Right lobe of liver (tissue), 6 donors: ENCODE measurements around the gene TNFAIP8L3. TPM values are rescaled to one million over a fixed set of nuclear protein-coding genes. Genes with fewer than 3 reads are reported as not detected.
A peak's percentile ranks its signal among the peaks of the same experiment; 100 is the strongest.
"Not testable (repeated sequence)": the region's sequence is repeated elsewhere in the genome, so short reads cannot be mapped to it uniquely, and the experiment has no call there.

ENCODE experiments used
- ATAC-seq, 4 donors: fragments of 200-7000 bp; cut with Tn5 transposase; one replicate each; pipeline ENCODE4 v1.9.1; 2020; ENCODE audit warnings: mild to moderate bottlenecking in 4 of 4, moderate library complexity in 4 of 4
- DNase-seq, 3 donors: peaks; one replicate each; pipeline ENCODE4 v3.0.0-alpha.2; 2020
- H3K27ac ChIP-seq, 3 donors: fragments of 200-600 bp; one replicate each; pipeline ENCODE4 v1.8.0; 2022
- H3K27me3 ChIP-seq, 2 donors: fragments of 200-600 bp; one replicate each; pipeline ENCODE4 v1.8.0; 2022
- H3K36me3 ChIP-seq, 4 donors: fragments of 200-600 bp; sonication (generic) in 1 of 4; one replicate each; pipeline versions ENCODE4 v1.5.1 to v1.8.0; 2017 to 2022; ENCODE audit warnings: control low read depth in 1 of 4
- H3K4me1 ChIP-seq, 4 donors: fragments of 200-600 bp; sonication (generic) in 1 of 4; one replicate each; pipeline versions ENCODE4 v1.5.1 to v1.8.0; 2017 to 2022; ENCODE audit warnings: control low read depth in 1 of 4
- H3K4me3 ChIP-seq, 3 donors: fragments of 200-600 bp; one replicate each; pipeline ENCODE4 v1.8.0; 2022
- H3K9me3 ChIP-seq, 4 donors: fragments of 200-600 bp; sonication (generic) in 1 of 4; one replicate each; pipeline versions ENCODE4 v1.5.1 to v1.8.0; 2017 to 2022; ENCODE audit warnings: control low read depth in 1 of 4
- POLR2A ChIP-seq: fragments of 450-650 bp; IDR thresholded peaks from one replicate; pipeline ENCODE4 v1.6.1; 2017; ENCODE audit warnings: antibody characterized with exemption, mild to moderate bottlenecking
- WGBS: methylation state at CpG from one replicate; pipeline ENCODE4 v1.1.6; 2018; ENCODE audit warnings: low coverage, low lambda C conversion rate; ENCODE audit not compliant: insufficient coverage; ENCODE audit errors: missing lambda C conversion rate; 5-methylcytosine and 5-hydroxymethylcytosine counted together
- intact Hi-C, 2 donors: fragments of 100-400 bp; cut with DNase I; formaldehyde crosslinking; loops; one replicate each; pipeline versions ENCODE4 v1.11.2 to v1.14.1; 2022
- long read RNA-seq: library from polyadenylated mRNA; unstranded; transcript quantifications from one replicate; pipeline ENCODE4 v2.0.0, GENCODE V29; 2019
- total RNA-seq, 6 experiments: library from RNA; depleted of rRNA in 2 of 6; stranded (reverse); fragments of >200 nt in 2 of 6; fragmentation: NEBNext Ultra II Directional in 3 of 6; extraction: Animal tissue kit (Norgen Biotek cat#: 25700) in 3 of 6; gene quantifications; one replicate each; pipeline versions ENCODE4 v1.1.0 to v1.2.4, GENCODE V29; 2016 to 2023
- TF ChIP-seq, protein P1 (sequence below), 4 donors: fragments of 200-600 bp in 3 of 4; fragments of 450-650 bp in 1 of 4; IDR thresholded peaks; one replicate each; pipeline versions ENCODE4 v1.5.1 to v1.8.0; 2016 to 2022; ENCODE audit warnings: antibody characterized with exemption in 4 of 4, mild to moderate bottlenecking in 2 of 4
- donor health status: DM: no; HTN: yes; CAD: no.
- donor health status: DM: no; HTN: no; CAD: no.
- donor health status: DM: no; HTN: no; CAD: no.
- donor health status: DM: no; HTN: yes; CAD: no.
- donor health status: DM: no; HTN: yes; CAD: no.

Gene TNFAIP8L3
- 1 to 10 TPM in 3 of 6 experiments, under 1 TPM in 3; 0.49 to 2.0 (median 0.95) TPM for total RNA-seq
- long read RNA-seq = 0 reads

DNA sequence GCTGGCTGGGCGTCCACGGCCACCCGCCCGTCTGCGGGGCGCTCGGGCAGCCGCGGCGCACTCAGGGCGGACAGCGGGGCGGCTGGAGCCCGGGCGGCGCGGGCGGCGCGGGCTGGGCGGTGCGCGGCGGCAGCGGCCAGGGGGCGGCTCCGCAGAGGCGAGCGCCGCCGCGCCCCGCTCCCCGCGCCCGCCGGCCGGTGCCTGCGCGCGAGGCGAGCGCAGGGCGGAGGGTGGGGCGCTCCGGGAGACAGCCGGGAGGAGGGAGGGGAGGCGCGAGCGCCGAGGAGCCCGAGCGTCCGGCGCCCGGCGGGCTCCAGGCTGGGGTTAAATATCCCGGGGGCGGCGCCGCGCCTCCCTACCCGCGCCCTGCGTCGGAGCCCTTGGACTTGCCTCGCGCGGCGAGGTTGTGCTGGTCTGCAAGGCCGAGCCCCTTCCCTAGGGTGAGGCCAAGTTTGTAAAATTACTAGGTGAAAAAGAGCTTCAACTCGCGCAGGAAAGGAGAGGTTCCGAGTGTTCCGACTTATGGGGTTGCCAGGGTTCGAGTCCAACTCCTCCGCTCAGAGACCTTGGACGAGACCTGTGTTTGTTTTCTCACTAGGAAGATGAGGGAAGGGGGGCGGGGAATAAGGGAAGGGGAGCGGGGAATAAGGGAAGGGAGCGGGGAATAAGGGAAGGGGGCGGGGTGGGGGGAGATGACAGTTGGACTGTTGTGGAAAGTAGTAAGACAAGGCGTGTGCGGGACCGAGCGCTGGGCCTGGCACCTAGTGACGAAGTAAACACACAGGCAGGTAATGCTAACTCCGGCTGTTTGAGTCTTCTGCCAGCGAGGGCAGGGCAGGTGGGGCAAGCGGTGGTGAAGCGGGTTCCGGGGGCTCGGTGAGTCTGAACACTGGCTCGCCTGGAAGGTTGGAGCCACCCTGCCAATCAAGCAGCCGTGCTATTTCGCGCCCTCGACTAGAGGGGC, at the start of gene TNFAIP8L3:
TSS of gene TNFAIP8L3 (minus strand) at position 301 of the 964 bp plus-strand sequence. CDS start 311 bp downstream, outside the sequence.
- intact Hi-C loops = no loop called here
- TF ChIP-seq, protein P1, sequence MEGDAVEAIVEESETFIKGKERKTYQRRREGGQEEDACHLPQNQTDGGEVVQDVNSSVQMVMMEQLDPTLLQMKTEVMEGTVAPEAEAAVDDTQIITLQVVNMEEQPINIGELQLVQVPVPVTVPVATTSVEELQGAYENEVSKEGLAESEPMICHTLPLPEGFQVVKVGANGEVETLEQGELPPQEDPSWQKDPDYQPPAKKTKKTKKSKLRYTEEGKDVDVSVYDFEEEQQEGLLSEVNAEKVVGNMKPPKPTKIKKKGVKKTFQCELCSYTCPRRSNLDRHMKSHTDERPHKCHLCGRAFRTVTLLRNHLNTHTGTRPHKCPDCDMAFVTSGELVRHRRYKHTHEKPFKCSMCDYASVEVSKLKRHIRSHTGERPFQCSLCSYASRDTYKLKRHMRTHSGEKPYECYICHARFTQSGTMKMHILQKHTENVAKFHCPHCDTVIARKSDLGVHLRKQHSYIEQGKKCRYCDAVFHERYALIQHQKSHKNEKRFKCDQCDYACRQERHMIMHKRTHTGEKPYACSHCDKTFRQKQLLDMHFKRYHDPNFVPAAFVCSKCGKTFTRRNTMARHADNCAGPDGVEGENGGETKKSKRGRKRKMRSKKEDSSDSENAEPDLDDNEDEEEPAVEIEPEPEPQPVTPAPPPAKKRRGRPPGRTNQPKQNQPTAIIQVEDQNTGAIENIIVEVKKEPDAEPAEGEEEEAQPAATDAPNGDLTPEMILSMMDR (IDR thresholded peaks at IDR 0.05) = no peak
- no peak for TF ChIP-seq POLR2A
- no peaks in the 10 kb centered on the region for H3K27me3 ChIP-seq
- DNase-seq = peak in 1 of 3 donors; percentile 39
- no peaks in the 10 kb centered on the region for H3K9me3 ChIP-seq
- H3K4me3 ChIP-seq = peak within 1 kb of the TSS; percentile 49 to 59 (median 58)
- H3K4me1 ChIP-seq = peaks cover 0 to 13% (median 2%) of the 10 kb centered on the region in 4 donors
- WGBS = 2% methylated on average over 37 of the region's 98 CpGs
- H3K27ac ChIP-seq = no peak within 1 kb of the TSS
- ATAC-seq = peak; percentile 49 to 70 (median 66)
- H3K36me3 ChIP-seq = no peaks in the 10 kb centered on the region

DNA sequence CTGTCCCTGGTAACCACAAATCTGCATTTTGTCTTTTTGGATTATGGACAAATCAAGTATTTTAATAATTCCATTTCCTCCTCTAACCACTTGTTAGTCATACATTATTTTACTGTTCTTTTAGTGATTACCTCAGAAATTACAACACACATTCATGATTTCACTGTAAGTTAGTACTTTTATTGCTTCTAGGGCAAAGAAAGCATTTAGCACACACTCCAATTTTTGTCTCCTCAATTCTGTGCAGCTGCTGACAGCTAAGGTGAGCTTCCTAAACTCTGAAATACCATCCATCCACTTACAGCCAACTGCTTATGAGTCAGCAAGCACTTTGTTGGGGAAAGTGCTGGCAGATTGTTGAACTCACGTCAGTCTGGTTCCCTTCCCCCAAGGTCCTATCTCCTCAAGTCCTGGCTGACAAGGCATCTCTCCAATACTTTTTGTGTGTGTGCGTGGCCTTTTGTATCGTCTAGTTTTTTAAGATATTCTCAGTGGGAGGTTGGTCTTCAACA, 49.4 kb upstream of the TNFAIP8L3 start:
- no peak for TF ChIP-seq POLR2A
- TF ChIP-seq, protein P1 (IDR thresholded peaks at IDR 0.05) = no peak
- intact Hi-C loops = no loop called here
- Histone ChIP-seq H3K4me1 (no peaks in the 10 kb centered on the region), H3K27ac (no peak overlapping the region), H3K9me3 (no peaks in the 10 kb centered on the region), H3K36me3 (no peaks in the 10 kb centered on the region), H3K27me3 (no peaks in the 10 kb centered on the region), H3K4me3 (no peak overlapping the region)
- no peak for ATAC-seq
- no peak for DNase-seq
- WGBS = 58% methylated on average over 3 of the region's 3 CpGs

DNA sequence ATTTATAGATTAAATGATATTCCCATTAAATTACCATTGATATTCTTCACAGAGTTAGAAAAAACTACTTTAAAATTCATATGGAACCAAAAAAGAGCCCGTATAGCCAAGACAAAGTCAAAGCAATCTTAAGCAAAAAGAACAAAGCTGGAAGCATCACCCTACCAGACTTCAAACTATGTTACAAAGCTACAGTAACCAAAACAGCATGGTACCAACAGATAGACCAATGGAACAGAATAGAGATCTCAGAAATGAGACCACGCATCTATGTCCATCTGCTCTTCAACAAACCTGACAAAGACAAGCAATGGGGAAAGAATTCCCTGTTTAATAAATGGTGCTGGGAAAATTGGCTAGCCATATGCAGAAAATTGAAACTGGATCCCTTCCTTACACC, 45.6 kb upstream of the TNFAIP8L3 start:
- H3K27ac ChIP-seq, H3K27me3 ChIP-seq, ATAC-seq, H3K9me3 ChIP-seq, intact Hi-C loops, H3K4me3 ChIP-seq, H3K36me3 ChIP-seq, DNase-seq, H3K4me1 ChIP-seq: not testable (repeated sequence)
- WGBS = 56% methylated on average over 2 of the region's 2 CpGs

DNA sequence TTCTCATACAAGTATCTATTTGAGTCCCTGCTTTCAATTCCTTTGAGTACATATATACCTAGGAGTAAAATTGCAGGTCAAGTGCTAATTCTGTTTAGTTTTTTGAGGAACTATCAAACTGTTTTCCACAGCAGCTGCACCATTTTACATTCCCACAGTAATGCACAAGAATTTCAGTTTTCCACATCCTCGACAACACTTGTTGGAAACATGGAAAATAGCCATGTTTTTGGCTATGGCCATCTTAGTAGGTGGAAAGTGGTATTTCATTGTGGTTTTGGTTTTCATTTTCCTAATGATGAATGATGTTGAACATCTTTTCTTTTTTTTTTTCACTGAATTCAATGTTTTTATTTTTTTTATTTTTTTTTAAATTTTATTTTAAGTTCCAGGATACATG, 44.4 kb upstream of the TNFAIP8L3 start:
- ATAC-seq (no peak), DNase-seq (no peak)
- no peaks in the 10 kb centered on the region for H3K27me3 ChIP-seq
- no peak overlapping the region for H3K4me3 ChIP-seq
- 83% methylated on average over 1 of the region's 1 CpG for WGBS
- TF ChIP-seq POLR2A = no peak
- TF ChIP-seq, protein P1 (IDR thresholded peaks at IDR 0.05) = no peak
- intact Hi-C loops = no loop called here
- H3K9me3 ChIP-seq = no peaks in the 10 kb centered on the region
- H3K36me3 ChIP-seq = no peaks in the 10 kb centered on the region
- no peaks in the 10 kb centered on the region for H3K4me1 ChIP-seq
- no peak overlapping the region for H3K27ac ChIP-seq

DNA sequence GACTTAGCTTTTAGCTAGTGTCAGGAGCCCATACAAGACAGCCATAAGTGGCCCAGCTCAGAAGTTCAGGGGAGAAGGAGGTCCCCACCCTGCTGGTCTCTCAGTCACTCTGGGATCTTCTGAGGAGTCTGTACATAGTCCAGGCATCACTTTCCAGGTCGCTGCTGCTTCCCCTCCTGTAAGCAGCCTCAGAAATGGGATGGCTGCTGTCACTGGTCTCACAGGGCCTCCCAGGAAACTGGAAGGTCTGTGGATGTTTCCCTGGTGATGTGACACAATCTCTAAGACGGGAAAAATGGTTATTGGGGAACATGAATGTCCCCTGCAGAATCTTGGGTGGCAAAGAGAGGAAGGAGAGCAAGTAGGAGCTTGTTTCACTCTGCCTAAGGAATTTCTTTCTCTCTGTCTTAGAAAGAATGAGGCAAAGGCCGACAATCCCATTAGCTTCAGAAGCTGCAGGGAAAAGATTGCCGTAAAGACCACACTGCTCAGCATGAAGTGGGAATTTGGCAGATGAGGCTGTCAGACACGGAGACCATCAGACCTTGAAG, 43.2 kb upstream of the TNFAIP8L3 start:
- H3K27ac ChIP-seq = no peak overlapping the region
- intact Hi-C loops = no loop called here
- ATAC-seq (no peak), DNase-seq (no peak)
- WGBS = 53% methylated on average over 5 of the region's 5 CpGs
- H3K9me3 ChIP-seq = no peaks in the 10 kb centered on the region
- H3K4me3 ChIP-seq = no peak overlapping the region
- H3K27me3 ChIP-seq = no peaks in the 10 kb centered on the region
- TF ChIP-seq POLR2A = no peak
- TF ChIP-seq, protein P1 (IDR thresholded peaks at IDR 0.05) = no peak
- no peaks in the 10 kb centered on the region for H3K36me3 ChIP-seq
- H3K4me1 ChIP-seq = no peaks in the 10 kb centered on the region
